Vagina (tissue), 2 donors: Measurements from ENCODE around the gene OSM. TPM values are rescaled to one million over a fixed set of nuclear protein-coding genes. Genes with fewer than 3 reads are reported as not detected.
A peak's percentile ranks its signal among the peaks of the same experiment; 100 is the strongest.

Experiments used
- DNase-seq, 2 donors: peaks; one replicate each; pipeline ENCODE4 v3.0.0-alpha.2; 2017; ENCODE audit errors: extremely low spot score in 2 of 2
- H3K27ac ChIP-seq: fragments of 200-600 bp; sonication (generic); one replicate; pipeline ENCODE4 v1.5.1; 2019
- H3K27me3 ChIP-seq: fragments of 200-600 bp; sonication (generic); one replicate; pipeline ENCODE4 v1.5.1; 2019
- H3K36me3 ChIP-seq, 2 donors: fragments of 200-600 bp; sonication (generic); one replicate each; pipeline ENCODE4 v1.5.1; 2017 to 2019
- H3K4me1 ChIP-seq: fragments of 200-600 bp; sonication (generic); one replicate; pipeline ENCODE4 v1.5.1; 2019
- H3K4me3 ChIP-seq, 2 donors: fragments of 200-600 bp; sonication (generic); 1 replicate in 1 of 2; 2 replicates in 1 of 2; pipeline ENCODE4 v1.5.1; 2016 to 2019
- H3K9me3 ChIP-seq: fragments of 200-600 bp; sonication (generic); one replicate; pipeline ENCODE4 v1.5.1; 2019
- CTCF ChIP-seq, 3 experiments: fragments of 450-650 bp in 2 of 3; fragments of 200-600 bp in 1 of 3; sonication (generic) in 1 of 3; IDR thresholded peaks; one replicate each; pipeline ENCODE4 v1.5.1; 2017 to 2019; ENCODE audit warnings: antibody characterized with exemption in 3 of 3, mild to moderate bottlenecking in 2 of 3, moderate library complexity in 2 of 3
- POLR2A ChIP-seq, 2 donors: fragments of 450-650 bp; IDR thresholded peaks; one replicate each; pipeline ENCODE4 v1.6.1; 2017; ENCODE audit warnings: antibody characterized with exemption in 2 of 2, mild to moderate bottlenecking in 2 of 2, moderate library complexity in 2 of 2
- POLR2AphosphoS5 ChIP-seq, 2 donors: sonication (generic); formaldehyde crosslinking; IDR thresholded peaks; one replicate each; pipeline ENCODE4 v1.9.0; 2017; ENCODE audit warnings: antibody characterized with exemption in 2 of 2, mild to moderate bottlenecking in 2 of 2, low read depth in 1 of 2; ENCODE audit not compliant: insufficient read depth in 1 of 2
- intact Hi-C: fragments of 100-400 bp; cut with DNase I; formaldehyde crosslinking; loops from one replicate; pipeline ENCODE4 v1.15.1; 2023
- total RNA-seq: library from RNA; depleted of rRNA; stranded (reverse); fragments of >200 nt; gene quantifications from one replicate; pipeline ENCODE4 v1.2.3, GENCODE V29; 2016

OSM gene
- total RNA-seq, 1 donor from 2014 or later, result not detected

- peak overlapping the region; percentile 47 for H3K27ac ChIP-seq
- no peak for TF ChIP-seq CTCF (IDR thresholded peaks at IDR 0.05)
- no peak for TF ChIP-seq POLR2AphosphoS5 (IDR thresholded peaks at IDR 0.05; ENCODE audit: insufficient read depth in 1 of 2, low read depth in 1 of 2)
- no peak for TF ChIP-seq POLR2A (IDR thresholded peaks at IDR 0.05)
- H3K4me3 ChIP-seq, result no peak overlapping the region
These were observed 991 bp upstream of the OSM start for GRCh38 chr22:30267382-30268302.

GRCh38 chr22:30265823-30266444, 717 bp downstream of the OSM start:
- intact Hi-C loops, result no loop called here
- no peak for DNase-seq
- Histone ChIP-seq H3K4me1 (peaks cover 23% of the 10 kb centered on the region), H3K4me3 (peak overlapping the region; percentile 21 to 28), H3K27me3 (no peaks in the 10 kb centered on the region), H3K9me3 (no peaks in the 10 kb centered on the region), H3K36me3 (no peaks in the 10 kb centered on the region), H3K27ac (peak overlapping the region; percentile 47)
- TF ChIP-seq CTCF (IDR thresholded peaks at IDR 0.05) (no peak), POLR2A (IDR thresholded peaks at IDR 0.05) (peak in 1 of 2 donors; percentile 29), POLR2AphosphoS5 (IDR thresholded peaks at IDR 0.05; ENCODE audit: insufficient read depth in 1 of 2, low read depth in 1 of 2) (peak in 1 of 2 donors; percentile 60)

More at GRCh38 chr22:30267382-30268302, 991 bp upstream of the OSM start:
- intact Hi-C loops, result no loop called here
- Histone ChIP-seq H3K27me3 (no peaks in the 10 kb centered on the region), H3K9me3 (no peaks in the 10 kb centered on the region), H3K4me1 (peaks cover 11% of the 10 kb centered on the region), H3K36me3 (no peaks in the 10 kb centered on the region)
- DNase-seq, result no peak

GRCh38 chr22:30265131-30265720, 1.4 kb downstream of the OSM start:
- peaks cover 23% of the 10 kb centered on the region for H3K4me1 ChIP-seq
- intact Hi-C loops, result no loop called here
- no peak overlapping the region for H3K4me3 ChIP-seq
- H3K9me3 ChIP-seq, result no peaks in the 10 kb centered on the region
- no peak overlapping the region for H3K27ac ChIP-seq
- no peak for DNase-seq
- no peaks in the 10 kb centered on the region for H3K36me3 ChIP-seq
- no peaks in the 10 kb centered on the region for H3K27me3 ChIP-seq
- TF ChIP-seq POLR2AphosphoS5 (IDR thresholded peaks at IDR 0.05; ENCODE audit: insufficient read depth in 1 of 2, low read depth in 1 of 2) (no peak), CTCF (IDR thresholded peaks at IDR 0.05) (no peak), POLR2A (IDR thresholded peaks at IDR 0.05) (no peak)

GRCh38 chr22:30263883-30264282, 2.8 kb downstream of the OSM start:
- Histone ChIP-seq H3K27ac (no peak overlapping the region), H3K9me3 (no peaks in the 10 kb centered on the region), H3K4me1 (peaks cover 23% of the 10 kb centered on the region), H3K27me3 (no peaks in the 10 kb centered on the region), H3K36me3 (no peaks in the 10 kb centered on the region), H3K4me3 (no peak overlapping the region)
- TF ChIP-seq CTCF (IDR thresholded peaks at IDR 0.05), result no peak
- TF ChIP-seq POLR2AphosphoS5 (IDR thresholded peaks at IDR 0.05; ENCODE audit: insufficient read depth in 1 of 2, low read depth in 1 of 2), result no peak
- TF ChIP-seq POLR2A (IDR thresholded peaks at IDR 0.05), result no peak
- intact Hi-C loops, result loop anchor here (5.0 kb wide), 2 partner anchors 123 to 152 kb away; partner anchors contain the start of gene RNF215
- no peak for DNase-seq
